HUES64 (cell line): Measurements from ENCODE around the gene TADA2B.
A peak's percentile ranks its signal among the peaks of the same experiment; 100 is the strongest.

Experiments
- H3K27ac ChIP-seq: 2 replicates; pipeline ENCODE4 v1.7.0; 2013; ENCODE audit warnings: low read depth, low read length, inconsistent platforms
- H3K27me3 ChIP-seq: 2 replicates; pipeline ENCODE4 v1.6.1; 2013; ENCODE audit warnings: mild to moderate bottlenecking, low read length; ENCODE audit not compliant: insufficient read depth
- H3K36me3 ChIP-seq: 2 replicates; pipeline ENCODE4 v1.6.1; 2013; ENCODE audit warnings: mild to moderate bottlenecking, low read length; ENCODE audit not compliant: insufficient read depth
- H3K4me1 ChIP-seq: 2 replicates; pipeline ENCODE4 v1.6.1; 2013; ENCODE audit warnings: mild to moderate bottlenecking, low read length, moderate library complexity; ENCODE audit not compliant: insufficient read depth
- H3K4me3 ChIP-seq: 2 replicates; pipeline ENCODE4 v1.5.1; 2013; ENCODE audit warnings: mild to moderate bottlenecking, low read length, moderate library complexity
- H3K9ac ChIP-seq: 2 replicates; pipeline ENCODE4 v1.6.1; 2013; ENCODE audit warnings: mild to moderate bottlenecking, low read depth, low read length
- H3K9me3 ChIP-seq: 2 replicates; pipeline ENCODE4 v1.6.1; 2013; ENCODE audit warnings: low read depth, low read length; ENCODE audit not compliant: insufficient read depth
- WGBS: fragments of 150-250, 120-280 bp; methylation state at CpG from one replicate; pipeline ENCODE4 v1.1.7; 2013; ENCODE audit warnings: missing lambda C conversion rate; 5-methylcytosine and 5-hydroxymethylcytosine counted together

TADA2B gene

DNA sequence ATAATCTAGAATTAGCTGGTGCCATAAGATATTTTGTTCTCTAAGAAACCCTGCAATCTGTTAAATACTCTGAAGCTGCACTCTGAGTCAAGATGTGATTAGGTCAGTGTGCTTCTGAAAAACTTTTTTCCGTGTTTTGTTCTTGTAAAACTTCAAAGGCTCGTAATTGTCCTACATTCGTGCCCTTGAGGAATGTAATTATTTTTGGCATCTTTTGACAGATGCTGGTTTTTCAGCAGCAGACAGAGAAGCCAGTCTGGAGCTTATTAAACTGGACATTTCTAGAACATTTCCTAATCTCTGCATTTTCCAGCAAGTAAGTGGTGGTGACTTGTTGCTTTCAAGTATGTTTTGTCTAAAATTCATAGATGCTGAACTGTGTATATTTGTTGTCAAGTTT, 36.8 kb upstream of the TADA2B start:
- Histone ChIP-seq H3K9ac (no peak overlapping the region), H3K4me3 (no peak overlapping the region), H3K4me1 (peaks cover 15% of the 10 kb centered on the region), H3K27ac (no peak overlapping the region), H3K9me3 (no peaks in the 10 kb centered on the region), H3K36me3 (peaks cover 77% of the 10 kb centered on the region), H3K27me3 (no peaks in the 10 kb centered on the region)
- 93% methylated on average over 3 of the region's 3 CpGs for WGBS

DNA sequence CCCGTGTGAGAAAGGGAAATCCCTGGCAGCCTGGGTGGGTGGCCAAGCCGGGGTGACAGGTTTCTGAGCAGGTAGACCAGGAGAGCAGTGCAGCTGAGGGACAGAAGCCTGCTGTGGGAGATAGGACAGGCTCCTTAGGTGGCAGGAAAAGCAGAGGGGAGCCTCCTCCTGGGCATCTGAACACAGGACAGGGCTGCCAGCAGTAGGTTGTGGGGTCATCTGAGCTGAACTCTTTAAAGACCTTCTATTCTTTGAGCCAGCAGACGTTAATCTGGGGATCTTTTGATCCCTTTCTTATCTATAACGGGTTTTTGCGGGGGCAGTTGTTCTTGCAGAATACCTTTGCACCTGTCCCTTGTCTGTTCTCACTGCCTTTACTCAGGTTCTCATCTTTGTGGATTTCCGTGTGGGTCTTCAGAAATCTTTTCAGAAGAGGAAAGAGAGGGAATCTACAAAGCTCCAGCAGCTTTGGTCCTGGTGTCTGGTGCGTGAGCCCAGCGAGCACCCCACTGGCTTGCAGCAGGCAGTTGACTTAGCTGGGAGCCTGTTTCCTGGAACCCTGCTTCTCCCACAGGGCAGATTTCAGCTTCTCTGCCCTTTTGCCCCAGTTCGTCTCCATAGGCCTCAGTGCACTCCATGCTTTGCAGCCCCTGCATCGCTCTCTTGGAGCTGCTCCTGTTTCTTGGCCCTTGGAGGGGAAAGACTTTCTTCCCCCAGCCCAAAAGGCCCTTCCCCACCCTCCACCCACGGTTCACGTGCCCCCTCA, 35.8 kb upstream of the TADA2B start:
- H3K4me3 ChIP-seq, result no peak overlapping the region
- H3K36me3 ChIP-seq, result peaks cover 75% of the 10 kb centered on the region
- no peaks in the 10 kb centered on the region for H3K9me3 ChIP-seq
- no peaks in the 10 kb centered on the region for H3K27me3 ChIP-seq
- H3K27ac ChIP-seq, result peak overlapping the region; percentile 50; the same call in 1 of the 2 replicates
- no peak overlapping the region for H3K9ac ChIP-seq
- WGBS, result 52% methylated on average over 12 of the region's 12 CpGs
- H3K4me1 ChIP-seq, result peaks cover 15% of the 10 kb centered on the region

GRCh38 chr4:7007944-7008343, 35.2 kb upstream of the TADA2B start:
- H3K9ac ChIP-seq, result no peak overlapping the region
- H3K9me3 ChIP-seq, result no peaks in the 10 kb centered on the region

DNA sequence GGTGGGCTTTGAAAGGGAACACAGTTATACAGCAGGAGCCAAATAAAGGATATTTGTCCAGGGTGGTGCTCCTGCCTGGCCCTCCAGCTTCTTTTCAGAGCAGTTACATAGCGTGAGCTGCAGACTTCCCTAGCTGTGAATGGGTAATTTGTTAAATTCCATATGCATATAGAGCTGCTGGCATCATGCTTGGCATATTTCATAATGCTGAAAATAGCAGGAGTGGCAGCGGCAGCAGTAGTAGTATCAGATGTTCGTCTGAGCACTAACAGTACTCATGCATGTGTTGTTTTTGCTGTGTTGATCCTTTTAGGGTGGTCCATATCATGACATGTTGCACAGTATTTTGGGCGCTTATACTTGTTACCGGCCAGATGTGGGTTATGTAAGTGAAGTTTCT, 33.6 kb upstream of the TADA2B start:
- 92% methylated on average over 5 of the region's 5 CpGs for WGBS
- Histone ChIP-seq H3K9ac (no peak overlapping the region), H3K4me3 (no peak overlapping the region), H3K4me1 (peaks cover 15% of the 10 kb centered on the region), H3K27me3 (no peaks in the 10 kb centered on the region), H3K9me3 (no peaks in the 10 kb centered on the region), H3K36me3 (peaks cover 76% of the 10 kb centered on the region), H3K27ac (no peak overlapping the region)

More at GRCh38 chr4:7007944-7008343, 35.2 kb upstream of the TADA2B start:
- H3K36me3 ChIP-seq, result peaks cover 75% of the 10 kb centered on the region
- H3K27ac ChIP-seq, result peak overlapping the region; percentile 50; the same call in 1 of the 2 replicates
- peaks cover 15% of the 10 kb centered on the region for H3K4me1 ChIP-seq
- no peaks in the 10 kb centered on the region for H3K27me3 ChIP-seq
- 25% methylated on average over 2 of the region's 2 CpGs for WGBS
- no peak overlapping the region for H3K4me3 ChIP-seq

DNA sequence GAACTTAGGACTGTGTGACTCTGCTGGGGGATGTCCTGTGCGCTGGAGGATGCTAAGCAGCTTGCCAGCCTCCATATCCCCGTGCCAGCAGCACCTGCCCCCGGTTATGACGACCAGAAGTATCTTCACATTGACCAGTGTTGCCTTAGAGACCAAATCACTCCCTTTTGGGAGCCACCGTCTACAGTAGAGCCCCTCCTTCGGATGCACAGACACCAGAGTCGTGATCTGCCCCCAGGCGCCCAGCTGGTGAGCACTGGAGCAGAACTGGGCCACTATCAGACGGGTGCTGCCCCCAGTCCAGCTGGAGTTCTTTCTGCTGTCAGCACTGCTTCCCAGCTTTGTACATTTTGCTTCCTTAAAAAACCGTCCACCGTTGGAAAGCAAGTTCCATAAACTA, 30.0 kb upstream of the TADA2B start:
- WGBS, result 95% methylated on average over 11 of the region's 11 CpGs
- Histone ChIP-seq H3K4me1 (no peaks in the 10 kb centered on the region), H3K36me3 (peaks cover 90% of the 10 kb centered on the region), H3K27me3 (no peaks in the 10 kb centered on the region), H3K27ac (no peak overlapping the region), H3K9me3 (no peaks in the 10 kb centered on the region), H3K4me3 (no peak overlapping the region), H3K9ac (no peak overlapping the region)

DNA sequence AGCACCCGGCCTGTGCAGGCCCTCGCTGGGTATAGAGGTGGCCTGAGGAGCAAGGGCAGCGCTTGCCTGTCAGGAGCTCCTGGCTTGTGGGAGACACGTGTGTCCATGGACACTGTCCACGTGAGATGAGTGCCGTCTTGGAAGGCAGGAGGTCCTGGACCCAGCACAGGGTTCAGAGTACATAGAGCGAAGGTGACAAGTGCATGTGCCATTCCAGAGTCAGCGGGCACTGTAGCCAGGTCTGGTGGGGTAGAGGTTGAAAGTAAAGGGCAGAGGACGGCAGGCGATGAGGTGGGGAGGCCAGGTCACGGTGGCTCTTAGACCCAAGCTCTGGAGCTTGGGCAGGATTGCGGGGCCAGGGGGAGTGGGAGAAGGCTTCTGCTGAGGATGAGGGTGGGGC, 28.4 kb upstream of the TADA2B start:
- Histone ChIP-seq H3K4me3 (no peak overlapping the region), H3K27me3 (no peaks in the 10 kb centered on the region), H3K4me1 (no peaks in the 10 kb centered on the region), H3K36me3 (peaks cover 80% of the 10 kb centered on the region), H3K27ac (no peak overlapping the region), H3K9ac (no peak overlapping the region), H3K9me3 (no peaks in the 10 kb centered on the region)
- WGBS, result 95% methylated on average over 12 of the region's 12 CpGs

GRCh38 chr4:7015383-7016035, 27.7 kb upstream of the TADA2B start:
- Histone ChIP-seq H3K4me3 (no peak overlapping the region), H3K27ac (no peak overlapping the region), H3K9me3 (no peaks in the 10 kb centered on the region), H3K27me3 (no peaks in the 10 kb centered on the region), H3K9ac (no peak overlapping the region), H3K36me3 (peaks cover 74% of the 10 kb centered on the region), H3K4me1 (no peaks in the 10 kb centered on the region)
- 95% methylated on average over 12 of the region's 12 CpGs for WGBS

- Histone ChIP-seq H3K4me3 (no peak overlapping the region), H3K9ac (no peak overlapping the region), H3K27me3 (no peaks in the 10 kb centered on the region), H3K4me1 (no peaks in the 10 kb centered on the region), H3K9me3 (no peaks in the 10 kb centered on the region), H3K27ac (no peak overlapping the region), H3K36me3 (peaks cover 73% of the 10 kb centered on the region)
- 92% methylated on average over 11 of the region's 11 CpGs for WGBS
These were observed 27.1 kb upstream of the TADA2B start for GRCh38 chr4:7016086-7016485.

GRCh38 chr4:7016512-7016911, 26.7 kb upstream of the TADA2B start:
- H3K36me3 ChIP-seq, result peaks cover 73% of the 10 kb centered on the region
- no peaks in the 10 kb centered on the region for H3K4me1 ChIP-seq
- H3K27me3 ChIP-seq, result no peaks in the 10 kb centered on the region
- no peak overlapping the region for H3K4me3 ChIP-seq
- H3K9me3 ChIP-seq, result no peaks in the 10 kb centered on the region
- 90% methylated on average over 6 of the region's 6 CpGs for WGBS
- no peak overlapping the region for H3K27ac ChIP-seq
- H3K9ac ChIP-seq, result no peak overlapping the region

GRCh38 chr4:7017446-7018048, 25.6 kb upstream of the TADA2B start:
- Histone ChIP-seq H3K9ac (no peak overlapping the region), H3K4me1 (no peaks in the 10 kb centered on the region), H3K4me3 (no peak overlapping the region), H3K27ac (no peak overlapping the region), H3K36me3 (peaks cover 74% of the 10 kb centered on the region), H3K27me3 (no peaks in the 10 kb centered on the region), H3K9me3 (no peaks in the 10 kb centered on the region)
- WGBS, result 91% methylated on average over 6 of the region's 6 CpGs

- Histone ChIP-seq H3K27ac (no peak overlapping the region), H3K9me3 (no peaks in the 10 kb centered on the region), H3K9ac (no peak overlapping the region), H3K4me3 (no peak overlapping the region), H3K4me1 (no peaks in the 10 kb centered on the region), H3K27me3 (no peaks in the 10 kb centered on the region), H3K36me3 (peaks cover 68% of the 10 kb centered on the region)
- 93% methylated on average over 9 of the region's 9 CpGs for WGBS
These were observed 24.9 kb upstream of the TADA2B start for GRCh38 chr4:7018281-7018680.
